GM18861 (cell line): ENCODE results near the gene BARHL1.

Source experiments
- ATAC-seq: cut with Tn5 transposase; IDR thresholded peaks from one replicate; pipeline ENCODE4 v1.9.1; 2021; ENCODE audit not compliant: unreplicated experiment

The BARHL1 gene

GRCh38 chr9:132610661-132611060, 28.3 kb downstream of the BARHL1 start:
- ATAC-seq, result no peak

GRCh38 chr9:132614324-132614723, 31.9 kb downstream of the BARHL1 start:
- no peak for ATAC-seq

GRCh38 chr9:132615774-132616173, 33.4 kb downstream of the BARHL1 start:
- no peak for ATAC-seq

- no peak for ATAC-seq
Observed at GRCh38 chr9:132616725-132617124, 34.3 kb downstream of the BARHL1 start.

GRCh38 chr9:132622159-132622558, 39.8 kb downstream of the BARHL1 start:
- ATAC-seq, result no peak

- ATAC-seq, result no peak
Observed at GRCh38 chr9:132626285-132626684, 43.9 kb downstream of the BARHL1 start.

- ATAC-seq, result no peak
Observed at GRCh38 chr9:132627106-132627505, 44.7 kb downstream of the BARHL1 start.

- ATAC-seq, result no peak
Observed at GRCh38 chr9:132627594-132627993, 45.2 kb downstream of the BARHL1 start.

- no peak for ATAC-seq
Observed at GRCh38 chr9:132628746-132629145, 46.3 kb downstream of the BARHL1 start.

GRCh38 chr9:132630116-132630515, 47.7 kb downstream of the BARHL1 start:
- ATAC-seq, result no peak

GRCh38 chr9:132630811-132631210, 48.4 kb downstream of the BARHL1 start:
- no peak for ATAC-seq

GRCh38 chr9:132631280-132631679, 48.9 kb downstream of the BARHL1 start:
- no peak for ATAC-seq

- ATAC-seq, result no peak
Observed at GRCh38 chr9:132631685-132632084, 49.3 kb downstream of the BARHL1 start.

- no peak for ATAC-seq
Observed at GRCh38 chr9:132632413-132633129, 50.2 kb downstream of the BARHL1 start.

GRCh38 chr9:132634327-132634726, 51.9 kb downstream of the BARHL1 start:
- no peak for ATAC-seq

- ATAC-seq, result no peak
Observed at GRCh38 chr9:132637351-132637750, 54.9 kb downstream of the BARHL1 start.

GRCh38 chr9:132637801-132638200, 55.4 kb downstream of the BARHL1 start:
- ATAC-seq, result no peak

- no peak for ATAC-seq
Observed at GRCh38 chr9:132638240-132638639, 55.8 kb downstream of the BARHL1 start.

- no peak for ATAC-seq
Observed at GRCh38 chr9:132639322-132639721, 56.9 kb downstream of the BARHL1 start.
